ENCODE data around the gene DPP9.

GRCh38 chr19:4760285-4760650, 36.6 kb upstream of the DPP9 start:
- no peak for TF ChIP-seq CTCF (conservative IDR thresholded peaks at IDR 0.05 in 1 of 2, IDR thresholded peaks at IDR 0.05 in 1 of 2; ENCODE audit: low read depth in 1 of 2, low read length in 2 of 2)
- no peak for TF ChIP-seq EZH2 (IDR thresholded peaks at IDR 0.05; ENCODE audit: low read length, missing control alignments)
